HFFc6 (cell line): ENCODE measurements around the gene PDCD6IP. TPM values are rescaled to one million over a fixed set of nuclear protein-coding genes. Genes with fewer than 3 reads are reported as not detected.
"Not testable (repeated sequence)": the region's sequence is repeated elsewhere in the genome, so short reads cannot be mapped to it uniquely, and the experiment has no call there.

Experiments used
- DNase-seq: peaks from one replicate; pipeline ENCODE4 v3.0.0-alpha.2; 2018
- H3K27ac Mint-ChIP-seq: 2 replicates; pipeline ENCODE4 v1.8.0; 2020; ENCODE audit warnings: mild to moderate bottlenecking, mixed read lengths
- H3K27me3 Mint-ChIP-seq: 2 replicates; pipeline ENCODE4 v1.8.0; 2021; ENCODE audit warnings: mild to moderate bottlenecking, moderate library complexity, mixed read lengths; ENCODE audit not compliant: insufficient read depth
- H3K36me3 Mint-ChIP-seq: 2 replicates; pipeline ENCODE4 v1.8.0; 2021; ENCODE audit warnings: low read depth, mixed read lengths
- H3K4me1 Mint-ChIP-seq: 2 replicates; pipeline ENCODE4 v1.8.0; 2020; ENCODE audit warnings: low read depth, mixed read lengths
- H3K4me3 Mint-ChIP-seq: 2 replicates; pipeline ENCODE4 v1.8.0; 2020; ENCODE audit warnings: mild to moderate bottlenecking, moderate library complexity, mixed read lengths
- H3K9me3 Mint-ChIP-seq: 2 replicates; pipeline ENCODE4 v1.8.0; 2020; ENCODE audit warnings: mild to moderate bottlenecking, mixed read lengths
- long read RNA-seq: library from polyadenylated mRNA; unstranded; transcript quantifications from one replicate; pipeline ENCODE4 v2.0.0, GENCODE V29; 2019
- total RNA-seq, 6 experiments: library from RNA; stranded (reverse); fragmentation: NEBNext Ultra II Directional; extraction: Animal tissue kit (Norgen Biotek cat#: 25700); gene quantifications; 2 replicates in 1 of 6; 3 replicates in 5 of 6; pipeline ENCODE4 v1.2.3, GENCODE V29; 2021
- TF ChIP-seq, protein P1 (sequence below): fragments of 200-600 bp; sonication (generic); IDR thresholded peaks from 2 replicates; pipeline ENCODE4 v1.5.0; 2021; ENCODE audit warnings: antibody characterized with exemption, mild to moderate bottlenecking

The PDCD6IP gene
- 100 to 1,000 TPM; 229 to 251 (median 239) TPM for total RNA-seq
- long read RNA-seq, full-length matches to known transcripts = 75 of 122 reads
- long read RNA-seq, partial matches to known transcripts = 23 of 122 reads
- long read RNA-seq, other reads (novel, unspliced or antisense) = 24 of 122 reads

GRCh38 chr3:33798418-33799201, at the start of gene PDCD6IP:
PDCD6IP (plus strand) TSS chr3:33798630; CDS start chr3:33798729, 99 bp downstream.
- TF ChIP-seq, protein P1, sequence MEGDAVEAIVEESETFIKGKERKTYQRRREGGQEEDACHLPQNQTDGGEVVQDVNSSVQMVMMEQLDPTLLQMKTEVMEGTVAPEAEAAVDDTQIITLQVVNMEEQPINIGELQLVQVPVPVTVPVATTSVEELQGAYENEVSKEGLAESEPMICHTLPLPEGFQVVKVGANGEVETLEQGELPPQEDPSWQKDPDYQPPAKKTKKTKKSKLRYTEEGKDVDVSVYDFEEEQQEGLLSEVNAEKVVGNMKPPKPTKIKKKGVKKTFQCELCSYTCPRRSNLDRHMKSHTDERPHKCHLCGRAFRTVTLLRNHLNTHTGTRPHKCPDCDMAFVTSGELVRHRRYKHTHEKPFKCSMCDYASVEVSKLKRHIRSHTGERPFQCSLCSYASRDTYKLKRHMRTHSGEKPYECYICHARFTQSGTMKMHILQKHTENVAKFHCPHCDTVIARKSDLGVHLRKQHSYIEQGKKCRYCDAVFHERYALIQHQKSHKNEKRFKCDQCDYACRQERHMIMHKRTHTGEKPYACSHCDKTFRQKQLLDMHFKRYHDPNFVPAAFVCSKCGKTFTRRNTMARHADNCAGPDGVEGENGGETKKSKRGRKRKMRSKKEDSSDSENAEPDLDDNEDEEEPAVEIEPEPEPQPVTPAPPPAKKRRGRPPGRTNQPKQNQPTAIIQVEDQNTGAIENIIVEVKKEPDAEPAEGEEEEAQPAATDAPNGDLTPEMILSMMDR = peak; percentile 29; the same call in 1 of the 2 replicates
- H3K4me3 Mint-ChIP-seq = peak within 1 kb of the TSS; percentile 93
- peaks cover 36% of the 10 kb centered on the region for H3K36me3 Mint-ChIP-seq
- H3K9me3 Mint-ChIP-seq = no peaks in the 10 kb centered on the region
- H3K27me3 Mint-ChIP-seq = no peaks in the 10 kb centered on the region; the same call in 1 of the 2 replicates
- peak within 1 kb of the TSS; percentile 92 for H3K27ac Mint-ChIP-seq
- peak; percentile 89 for DNase-seq
- peaks cover 56% of the 10 kb centered on the region for H3K4me1 Mint-ChIP-seq

DNA sequence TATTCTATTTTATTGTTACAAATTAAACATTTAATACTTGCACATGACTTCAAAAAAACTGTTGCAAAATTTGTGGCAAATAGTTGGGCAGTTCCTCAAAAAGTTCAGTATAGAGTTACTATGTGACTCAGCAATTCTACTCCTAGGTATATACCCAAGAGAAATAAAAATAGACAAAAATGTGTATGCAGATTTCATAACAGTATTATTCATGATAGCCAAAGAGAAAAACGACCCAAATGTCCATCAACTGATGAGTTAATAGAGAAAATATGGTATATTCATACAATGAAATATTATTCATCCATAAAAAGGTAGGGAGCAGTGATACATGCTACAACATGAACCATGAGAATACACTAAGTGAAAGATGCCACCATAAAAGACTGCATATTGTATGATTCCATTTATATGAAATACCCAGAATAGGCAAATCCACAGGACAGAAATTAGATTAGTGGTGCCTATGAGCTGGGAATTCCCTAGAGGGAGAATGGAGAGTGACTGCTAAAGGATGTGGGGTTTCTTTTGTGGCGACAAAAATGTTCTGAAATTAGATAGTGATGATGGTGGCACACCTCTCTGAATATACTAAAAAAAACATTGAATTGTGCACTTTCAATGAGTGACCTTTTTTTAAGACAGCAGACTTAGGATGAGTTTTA, 48.8 kb upstream of the PDCD6IP start:
- H3K9me3 Mint-ChIP-seq = peaks cover 11% of the 10 kb centered on the region
- peaks cover 11% of the 10 kb centered on the region for H3K4me1 Mint-ChIP-seq
- DNase-seq = peak; percentile 22
- peaks cover 7% of the 10 kb centered on the region; the same call in 1 of the 2 replicates for H3K36me3 Mint-ChIP-seq
- peak overlapping the region; percentile 4; the same call in 1 of the 2 replicates for H3K27ac Mint-ChIP-seq
- TF ChIP-seq, protein P1 = no peak
- no peak overlapping the region for H3K4me3 Mint-ChIP-seq
- H3K27me3 Mint-ChIP-seq = peaks cover 3% of the 10 kb centered on the region

- Mint-ChIP-seq H3K4me3 (no peak overlapping the region), H3K4me1 (peaks cover 11% of the 10 kb centered on the region), H3K27me3 (peaks cover 3% of the 10 kb centered on the region), H3K27ac (no peak overlapping the region), H3K9me3 (peaks cover 14% of the 10 kb centered on the region), H3K36me3 (peaks cover 7% of the 10 kb centered on the region; the same call in 1 of the 2 replicates)
- TF ChIP-seq, protein P1 = no peak
- DNase-seq = no peak
Observed at GRCh38 chr3:33750211-33750548, 48.2 kb upstream of the PDCD6IP start.

GRCh38 chr3:33751336-33751735, 47.1 kb upstream of the PDCD6IP start:
- peaks cover 3% of the 10 kb centered on the region for H3K27me3 Mint-ChIP-seq
- no peak for DNase-seq

GRCh38 chr3:33754391-33754790, 44.0 kb upstream of the PDCD6IP start:
- H3K9me3 Mint-ChIP-seq = peaks cover 14% of the 10 kb centered on the region
- not testable (repeated sequence) for DNase-seq, H3K27ac Mint-ChIP-seq, H3K27me3 Mint-ChIP-seq, H3K4me3 Mint-ChIP-seq, H3K36me3 Mint-ChIP-seq
- H3K4me1 Mint-ChIP-seq = peaks cover 19% of the 10 kb centered on the region

More at GRCh38 chr3:33751336-33751735, 47.1 kb upstream of the PDCD6IP start:
- Mint-ChIP-seq H3K27ac (no peak overlapping the region), H3K36me3 (peaks cover 7% of the 10 kb centered on the region; the same call in 1 of the 2 replicates), H3K4me1 (peaks cover 11% of the 10 kb centered on the region), H3K9me3 (peaks cover 14% of the 10 kb centered on the region), H3K4me3 (no peak overlapping the region)
- TF ChIP-seq, protein P1 = no peak
